Measurements from ENCODE around the gene SLC25A21.

Gene SLC25A21

GRCh38 chr14:36702474-36702873 lies 469.9 kb downstream of the SLC25A21 start:
- no peak for ATAC-seq
- TF ChIP-seq BACH2 (CRISPR knock-in tag; IDR thresholded peaks at IDR 0.05; ENCODE audit: borderline replicate concordance) (no peak), PATZ1 (CRISPR knock-in tag; IDR thresholded peaks at IDR 0.05; ENCODE audit: borderline replicate concordance) (no peak), ISL1 (CRISPR knock-in tag; IDR thresholded peaks at IDR 0.05) (no peak), ZFP30 (CRISPR knock-in tag; IDR thresholded peaks at IDR 0.05) (no peak), ZFP3 (CRISPR knock-in tag; IDR thresholded peaks at IDR 0.05) (no peak), ZNF70 (CRISPR knock-in tag; IDR thresholded peaks at IDR 0.05) (no peak), ESRRG (CRISPR knock-in tag; IDR thresholded peaks at IDR 0.05) (no peak), ARNTL (CRISPR knock-in tag; IDR thresholded peaks at IDR 0.05; ENCODE audit: borderline replicate concordance, low read depth) (no peak), ZNF8 (CRISPR knock-in tag; IDR thresholded peaks at IDR 0.05) (no peak), OSR1 (CRISPR knock-in tag; IDR thresholded peaks at IDR 0.05) (no peak), ZC3H10 (CRISPR knock-in tag; IDR thresholded peaks at IDR 0.05) (no peak), ZNF565 (CRISPR knock-in tag; conservative IDR thresholded peaks at IDR 0.05; ENCODE audit: low read depth) (no peak), CSRNP3 (CRISPR knock-in tag; IDR thresholded peaks at IDR 0.05) (no peak), RARB (CRISPR knock-in tag; IDR thresholded peaks at IDR 0.05) (no peak), PPARA (CRISPR knock-in tag; IDR thresholded peaks at IDR 0.05; ENCODE audit: borderline replicate concordance) (no peak), CREB5 (CRISPR knock-in tag; IDR thresholded peaks at IDR 0.05; ENCODE audit: low read depth) (no peak), SNAI2 (CRISPR knock-in tag; IDR thresholded peaks at IDR 0.05) (no peak), POU6F1 (CRISPR knock-in tag; IDR thresholded peaks at IDR 0.05; ENCODE audit: borderline replicate concordance, low read depth) (no peak)

- TF ChIP-seq ZNF565 (CRISPR knock-in tag; conservative IDR thresholded peaks at IDR 0.05; ENCODE audit: low read depth) (no peak), PATZ1 (CRISPR knock-in tag; IDR thresholded peaks at IDR 0.05; ENCODE audit: borderline replicate concordance) (no peak), CREB5 (CRISPR knock-in tag; IDR thresholded peaks at IDR 0.05; ENCODE audit: low read depth) (no peak), ESRRG (CRISPR knock-in tag; IDR thresholded peaks at IDR 0.05) (no peak), RARB (CRISPR knock-in tag; IDR thresholded peaks at IDR 0.05) (no peak), CSRNP3 (CRISPR knock-in tag; IDR thresholded peaks at IDR 0.05) (no peak), SNAI2 (CRISPR knock-in tag; IDR thresholded peaks at IDR 0.05) (no peak), OSR1 (CRISPR knock-in tag; IDR thresholded peaks at IDR 0.05) (no peak), TSHZ2 (CRISPR knock-in tag; IDR thresholded peaks at IDR 0.05) (no peak), BACH2 (CRISPR knock-in tag; IDR thresholded peaks at IDR 0.05; ENCODE audit: borderline replicate concordance) (no peak), ZFP30 (CRISPR knock-in tag; IDR thresholded peaks at IDR 0.05) (no peak), ZNF8 (CRISPR knock-in tag; IDR thresholded peaks at IDR 0.05) (no peak), ZFP3 (CRISPR knock-in tag; IDR thresholded peaks at IDR 0.05) (no peak), ARNTL (CRISPR knock-in tag; IDR thresholded peaks at IDR 0.05; ENCODE audit: borderline replicate concordance, low read depth) (no peak), ISL1 (CRISPR knock-in tag; IDR thresholded peaks at IDR 0.05) (no peak), ZNF70 (CRISPR knock-in tag; IDR thresholded peaks at IDR 0.05) (no peak), GLIS3 (CRISPR knock-in tag; IDR thresholded peaks at IDR 0.05) (no peak), ZC3H10 (CRISPR knock-in tag; IDR thresholded peaks at IDR 0.05) (no peak), PPARA (CRISPR knock-in tag; IDR thresholded peaks at IDR 0.05; ENCODE audit: borderline replicate concordance) (no peak), CSDC2 (CRISPR knock-in tag; IDR thresholded peaks at IDR 0.05) (no peak)
- no peak for ATAC-seq
Measured at GRCh38 chr14:36701132-36701531, 471.3 kb downstream of the SLC25A21 start.
